Mesendoderm (in vitro differentiated cells): ENCODE results near the gene INHBB.

Source experiments
- DNase-seq: peaks from one replicate; pipeline ENCODE4 v3.0.0; 2013
- H2AK5ac ChIP-seq: 2 replicates; pipeline ENCODE4 v1.6.1; 2013; ENCODE audit warnings: low read length, inconsistent platforms
- H2BK120ac ChIP-seq: 2 replicates; pipeline ENCODE4 v1.6.1; 2013; ENCODE audit warnings: low read depth, mild to moderate bottlenecking, low read length, moderate library complexity, mixed read lengths
- H2BK15ac ChIP-seq: replicated peaks from 2 replicates; pipeline ENCODE4 v1.6.1; 2013; ENCODE audit warnings: low read depth, mild to moderate bottlenecking, moderate library complexity
- H2BK5ac ChIP-seq: 2 replicates; pipeline ENCODE4 v1.6.1; 2013; ENCODE audit warnings: low read length, inconsistent platforms
- H3K18ac ChIP-seq: 2 replicates; pipeline ENCODE4 v1.6.1; 2013; ENCODE audit warnings: mild to moderate bottlenecking, low read length, mixed read lengths
- H3K23ac ChIP-seq: one replicate; pipeline ENCODE4 v1.6.1; 2013; ENCODE audit warnings: low read length
- H3K27ac ChIP-seq: 2 replicates; pipeline ENCODE4 v1.5.1; 2013; ENCODE audit warnings: low read depth, mild to moderate bottlenecking, inconsistent platforms, low read length, moderate library complexity
- H3K27me3 ChIP-seq: 2 replicates; pipeline ENCODE4 v1.6.1; 2013; ENCODE audit warnings: low read length, control low read depth, mild to moderate bottlenecking, inconsistent platforms; ENCODE audit not compliant: insufficient read depth, poor library complexity
- H3K36me3 ChIP-seq: 2 replicates; pipeline ENCODE4 v1.6.1; 2013; ENCODE audit warnings: low read length, inconsistent platforms; ENCODE audit not compliant: control insufficient read depth, insufficient read depth
- H3K4ac ChIP-seq: one replicate; pipeline ENCODE4 v1.6.1; 2013; ENCODE audit warnings: low read depth, mild to moderate bottlenecking, low read length, moderate library complexity
- H3K4me1 ChIP-seq: 2 replicates; pipeline ENCODE4 v1.6.1; 2013; ENCODE audit warnings: low read depth, low read length, inconsistent platforms; ENCODE audit not compliant: control insufficient read depth
- H3K4me2 ChIP-seq: 2 replicates; pipeline ENCODE4 v1.6.1; 2013; ENCODE audit warnings: low read length
- H3K4me3 ChIP-seq: 2 replicates; pipeline ENCODE4 v1.5.1; 2013; ENCODE audit warnings: mild to moderate bottlenecking, low read length
- H3K56ac ChIP-seq: one replicate; pipeline ENCODE4 v1.6.1; 2013; ENCODE audit warnings: low read length
- H3K79me1 ChIP-seq: 2 replicates; pipeline ENCODE4 v1.6.1; 2013; ENCODE audit warnings: low read length, inconsistent platforms
- H3K79me2 ChIP-seq: 2 replicates; pipeline ENCODE4 v1.6.1; 2013; ENCODE audit warnings: mild to moderate bottlenecking, low read length; ENCODE audit not compliant: control insufficient read depth, insufficient read depth
- H3K9ac ChIP-seq: 2 replicates; pipeline ENCODE4 v1.6.1; 2013; ENCODE audit warnings: low read length, inconsistent platforms
- H4K5ac ChIP-seq: one replicate; pipeline ENCODE4 v1.6.1; 2013; ENCODE audit warnings: low read length
- H4K8ac ChIP-seq: one replicate; pipeline ENCODE4 v1.6.1; 2013; ENCODE audit warnings: low read depth, mild to moderate bottlenecking, control low read depth, low read length, moderate library complexity
- WGBS: extraction: QIAGEN DNeasy Blood & Tissue Kit; methylation state at CpG from one replicate; pipeline ENCODE4 v1.1.7; 2013; ENCODE audit warnings: low lambda C conversion rate, missing lambda C conversion rate; ENCODE audit not compliant: insufficient coverage; ENCODE audit errors: extremely low coverage; 5-methylcytosine and 5-hydroxymethylcytosine counted together

Gene INHBB

DNA sequence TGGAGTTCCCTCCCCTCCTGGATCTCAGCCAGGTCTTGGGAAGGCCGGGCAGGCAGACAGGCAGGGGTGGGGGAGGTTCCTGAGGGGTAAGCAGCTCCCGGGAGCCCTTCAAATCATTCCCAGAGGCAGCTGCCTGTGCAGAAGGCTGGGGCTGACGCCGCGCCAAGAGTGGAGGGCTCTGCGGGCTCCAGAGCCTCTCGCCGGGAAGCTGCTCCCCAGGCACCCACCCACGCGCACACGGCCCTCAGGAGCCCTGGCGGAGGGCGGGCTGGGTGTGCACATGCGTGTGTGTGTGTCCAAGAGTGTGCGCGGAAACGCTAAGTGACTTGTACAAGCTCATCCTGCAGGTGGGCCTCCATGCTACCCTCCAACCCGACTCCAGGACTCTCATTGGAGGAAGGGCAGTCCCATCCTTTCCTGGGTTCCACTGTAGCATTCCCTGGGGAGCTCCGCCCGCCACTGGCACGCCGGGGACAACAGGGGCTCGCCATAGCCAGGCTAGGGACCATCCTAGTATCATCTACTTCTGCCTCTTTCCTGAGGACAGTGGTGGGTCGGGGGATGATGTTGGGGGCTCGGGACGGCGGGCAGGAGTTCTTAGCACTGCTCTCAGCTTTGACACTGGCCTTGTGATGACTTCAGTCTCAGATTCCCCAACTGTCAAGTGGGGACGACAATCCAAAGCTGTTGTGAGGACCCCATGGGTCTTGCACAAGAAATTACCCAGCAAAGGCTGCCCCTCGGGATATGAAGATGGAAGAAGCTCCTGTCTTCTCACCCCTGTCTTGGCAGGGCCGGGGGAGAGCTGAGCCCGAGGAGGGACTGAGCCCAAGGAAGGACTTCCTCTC lies 50.3 kb downstream of the INHBB start:
- Histone ChIP-seq H3K79me1 (no peaks in the 10 kb centered on the region), H2AK5ac (no peak overlapping the region), H3K18ac (no peak overlapping the region), H3K56ac (no peak overlapping the region), H4K5ac (no peak overlapping the region), H3K79me2 (no peaks in the 10 kb centered on the region), H2BK5ac (no peak overlapping the region), H3K4ac (no peak overlapping the region), H3K23ac (no peak overlapping the region), H3K4me3 (no peak overlapping the region), H2BK120ac (no peak overlapping the region), H3K27me3 (no peaks in the 10 kb centered on the region), H4K8ac (no peak overlapping the region), H2BK15ac (no peak overlapping the region), H3K36me3 (no peaks in the 10 kb centered on the region), H3K4me1 (no peaks in the 10 kb centered on the region), H3K27ac (no peak overlapping the region), H3K9ac (no peak overlapping the region), H3K4me2 (no peak overlapping the region)
- WGBS = no CpG with 5 or more reads among the region's 31 CpGs
- peak; percentile 19 for DNase-seq

DNA sequence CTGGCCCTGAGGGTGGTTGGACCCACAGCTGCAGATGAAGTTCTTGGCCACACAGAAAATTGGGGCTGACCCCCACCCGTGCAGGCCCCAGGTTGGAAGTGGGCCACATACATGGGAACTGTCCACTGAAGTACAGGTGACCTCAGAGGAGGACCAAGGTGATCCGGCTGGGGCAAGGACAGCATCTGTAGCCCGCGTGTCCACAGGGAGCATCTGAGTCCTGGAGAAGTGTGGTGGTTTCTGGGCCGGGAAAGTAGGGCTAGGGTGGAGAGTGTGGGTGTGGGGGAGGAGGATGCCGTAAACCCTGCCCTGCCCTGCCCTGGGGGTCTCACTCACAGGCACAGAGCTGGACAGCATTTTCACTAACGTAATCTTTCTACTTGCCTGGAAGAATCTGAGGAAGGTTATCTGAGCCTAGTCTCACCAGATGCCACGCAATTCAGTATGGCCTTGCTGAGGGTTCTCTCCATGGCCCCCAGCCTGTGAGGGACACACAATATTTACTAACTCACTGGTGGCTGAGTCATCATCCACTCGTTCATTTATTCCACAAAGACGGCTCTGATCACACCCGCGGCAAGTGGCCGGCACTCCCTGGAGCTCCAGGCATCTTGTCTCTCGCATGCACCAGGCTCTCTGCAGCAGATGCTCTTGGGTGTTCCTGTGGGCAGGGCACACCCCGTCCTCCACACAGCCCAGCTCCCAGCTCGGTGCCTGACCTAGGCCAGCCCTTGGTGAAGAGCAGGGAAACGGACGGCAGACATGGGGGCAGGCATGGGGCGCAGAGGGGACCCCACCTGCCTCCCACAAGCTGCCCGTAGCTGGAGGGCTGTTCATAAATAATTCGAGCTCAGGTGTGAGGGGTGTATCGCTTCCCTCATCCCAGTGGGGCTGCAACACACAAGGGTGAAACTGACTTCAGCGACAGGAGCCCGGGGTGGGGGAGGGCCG lies 51.2 kb downstream of the INHBB start:
- Histone ChIP-seq H3K4ac (no peak overlapping the region), H3K23ac (no peak overlapping the region), H2BK15ac (no peak overlapping the region), H2BK5ac (no peak overlapping the region), H3K27ac (no peak overlapping the region), H3K27me3 (no peaks in the 10 kb centered on the region), H2BK120ac (no peak overlapping the region), H3K79me1 (no peaks in the 10 kb centered on the region), H3K4me1 (no peaks in the 10 kb centered on the region), H3K56ac (no peak overlapping the region), H4K8ac (no peak overlapping the region), H2AK5ac (no peak overlapping the region), H3K18ac (no peak overlapping the region), H4K5ac (no peak overlapping the region), H3K9ac (no peak overlapping the region), H3K4me2 (no peak overlapping the region), H3K36me3 (no peaks in the 10 kb centered on the region), H3K4me3 (no peak overlapping the region), H3K79me2 (no peaks in the 10 kb centered on the region)
- DNase-seq = no peak
- WGBS = no CpG with 5 or more reads among the region's 25 CpGs

GRCh38 chr2:120398051-120398995 lies 52.4 kb downstream of the INHBB start:
- Histone ChIP-seq H3K4me2 (no peak overlapping the region), H3K27ac (no peak overlapping the region), H3K4me1 (no peaks in the 10 kb centered on the region), H3K4me3 (no peak overlapping the region), H3K79me1 (no peaks in the 10 kb centered on the region), H4K8ac (no peak overlapping the region), H3K36me3 (no peaks in the 10 kb centered on the region), H3K9ac (no peak overlapping the region), H2AK5ac (no peak overlapping the region), H3K56ac (no peak overlapping the region), H2BK5ac (no peak overlapping the region), H3K4ac (no peak overlapping the region), H3K18ac (no peak overlapping the region), H2BK120ac (no peak overlapping the region), H3K23ac (no peak overlapping the region), H2BK15ac (no peak overlapping the region), H3K27me3 (no peaks in the 10 kb centered on the region), H3K79me2 (no peaks in the 10 kb centered on the region), H4K5ac (no peak overlapping the region)
- no peak for DNase-seq
- WGBS = no CpG with 5 or more reads among the region's 18 CpGs

DNA sequence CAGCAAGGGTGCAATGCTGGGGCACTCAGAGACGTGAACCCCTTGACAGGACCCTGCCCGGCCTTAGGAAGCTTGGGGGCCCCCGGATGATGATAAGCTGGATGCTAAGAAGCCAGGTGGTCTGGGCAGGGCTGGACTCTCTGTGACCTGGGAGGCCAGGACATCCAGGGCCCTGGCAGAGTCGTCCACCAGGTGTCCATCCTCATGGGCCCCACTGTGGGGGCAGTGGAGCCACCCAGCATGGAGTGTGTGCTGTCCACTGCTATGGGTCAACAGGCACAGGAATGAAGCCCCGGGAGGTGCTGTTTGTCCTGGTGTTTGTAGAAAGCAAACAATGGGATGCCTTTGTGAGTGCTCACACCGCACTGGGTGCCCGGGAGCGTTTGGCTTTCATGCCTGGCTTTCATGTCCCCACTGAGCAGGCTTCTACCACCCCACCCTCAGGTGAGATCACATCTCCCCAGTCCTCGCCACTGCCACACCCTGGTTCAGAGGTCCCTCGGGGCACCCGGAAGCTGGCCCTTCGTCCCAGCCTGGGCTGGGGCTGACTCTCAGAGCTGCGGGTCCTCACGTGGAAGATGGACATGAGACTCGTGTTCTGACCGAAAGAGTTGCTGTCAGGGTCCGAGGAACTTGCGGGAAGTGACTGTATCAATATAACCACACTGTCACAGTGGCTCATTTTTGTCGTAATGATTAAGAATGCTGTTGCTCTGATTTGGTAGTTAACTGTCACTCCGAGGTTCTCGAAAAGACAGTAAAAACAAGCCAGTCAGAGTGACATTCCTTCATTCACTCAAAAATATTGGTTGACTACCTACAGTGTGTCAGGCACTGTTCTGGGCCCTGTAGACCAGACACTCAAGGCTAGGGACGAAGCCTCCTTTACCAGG lies 53.3 kb downstream of the INHBB start:
- H3K9ac ChIP-seq = no peak overlapping the region
- no peak overlapping the region for H3K56ac ChIP-seq
- no peaks in the 10 kb centered on the region for H3K4me1 ChIP-seq
- H3K36me3 ChIP-seq = no peaks in the 10 kb centered on the region
- H2BK5ac ChIP-seq = no peak overlapping the region
- H4K8ac ChIP-seq = no peak overlapping the region
- H3K4me3 ChIP-seq = no peak overlapping the region
- no peak overlapping the region for H2BK15ac ChIP-seq
- no peak overlapping the region for H3K23ac ChIP-seq
- H2AK5ac ChIP-seq = no peak overlapping the region
- no peak overlapping the region for H3K4ac ChIP-seq
- H3K27me3 ChIP-seq = no peaks in the 10 kb centered on the region
- no peak overlapping the region for H3K4me2 ChIP-seq
- H2BK120ac ChIP-seq = no peak overlapping the region
- no peak overlapping the region for H4K5ac ChIP-seq
- no peaks in the 10 kb centered on the region for H3K79me1 ChIP-seq
- WGBS = no CpG with 5 or more reads among the region's 22 CpGs
- no peak for DNase-seq
- H3K18ac ChIP-seq = no peak overlapping the region
- no peak overlapping the region for H3K27ac ChIP-seq
- no peaks in the 10 kb centered on the region for H3K79me2 ChIP-seq

- Histone ChIP-seq H2AK5ac (no peak overlapping the region), H3K27me3 (no peaks in the 10 kb centered on the region), H2BK120ac (no peak overlapping the region), H3K4me3 (no peak overlapping the region), H3K4me2 (no peak overlapping the region), H3K79me2 (no peaks in the 10 kb centered on the region), H3K9ac (no peak overlapping the region), H4K5ac (no peak overlapping the region), H3K56ac (no peak overlapping the region), H3K27ac (no peak overlapping the region), H3K79me1 (no peaks in the 10 kb centered on the region), H3K36me3 (no peaks in the 10 kb centered on the region), H4K8ac (no peak overlapping the region), H3K4ac (no peak overlapping the region), H3K23ac (no peak overlapping the region), H3K4me1 (no peaks in the 10 kb centered on the region), H2BK15ac (no peak overlapping the region), H2BK5ac (no peak overlapping the region), H3K18ac (no peak overlapping the region)
- WGBS = no CpG with 5 or more reads among the region's 8 CpGs
- no peak for DNase-seq
Measured at GRCh38 chr2:120399889-120400240, 53.9 kb downstream of the INHBB start.
